Measurements from ENCODE around the gene TAS2R39.
"Not testable (repeated sequence)": the region's sequence is repeated elsewhere in the genome, so short reads cannot be mapped to it uniquely, and the experiment has no call there.

- not testable (repeated sequence) for TF ChIP-seq POLR2A (IDR thresholded peaks at IDR 0.05)
- TF ChIP-seq, protein P1, sequence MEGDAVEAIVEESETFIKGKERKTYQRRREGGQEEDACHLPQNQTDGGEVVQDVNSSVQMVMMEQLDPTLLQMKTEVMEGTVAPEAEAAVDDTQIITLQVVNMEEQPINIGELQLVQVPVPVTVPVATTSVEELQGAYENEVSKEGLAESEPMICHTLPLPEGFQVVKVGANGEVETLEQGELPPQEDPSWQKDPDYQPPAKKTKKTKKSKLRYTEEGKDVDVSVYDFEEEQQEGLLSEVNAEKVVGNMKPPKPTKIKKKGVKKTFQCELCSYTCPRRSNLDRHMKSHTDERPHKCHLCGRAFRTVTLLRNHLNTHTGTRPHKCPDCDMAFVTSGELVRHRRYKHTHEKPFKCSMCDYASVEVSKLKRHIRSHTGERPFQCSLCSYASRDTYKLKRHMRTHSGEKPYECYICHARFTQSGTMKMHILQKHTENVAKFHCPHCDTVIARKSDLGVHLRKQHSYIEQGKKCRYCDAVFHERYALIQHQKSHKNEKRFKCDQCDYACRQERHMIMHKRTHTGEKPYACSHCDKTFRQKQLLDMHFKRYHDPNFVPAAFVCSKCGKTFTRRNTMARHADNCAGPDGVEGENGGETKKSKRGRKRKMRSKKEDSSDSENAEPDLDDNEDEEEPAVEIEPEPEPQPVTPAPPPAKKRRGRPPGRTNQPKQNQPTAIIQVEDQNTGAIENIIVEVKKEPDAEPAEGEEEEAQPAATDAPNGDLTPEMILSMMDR (IDR thresholded peaks at IDR 0.05) = not testable (repeated sequence)
Observed at GRCh38 chr7:143158617-143159016, 24.6 kb upstream of the TAS2R39 start.

All from lower leg skin (tissue), 3 donors.